K562 (cell line): ENCODE measurements around the gene WLS.

Experiments
- BRD9 ChIP-seq: fragments of 450-650 bp; IDR thresholded peaks from 2 replicates; pipeline ENCODE4 v1.6.1; 2018; ENCODE audit warnings: low read depth; ENCODE audit not compliant: partially characterized antibody
- LEF1 ChIP-seq: fragments of 450-650 bp; IDR thresholded peaks from 2 replicates; pipeline ENCODE4 v1.6.1; 2016; ENCODE audit warnings: mild to moderate bottlenecking
- NBN ChIP-seq: fragments of 450-650 bp; IDR thresholded peaks from 2 replicates; pipeline ENCODE4 v1.6.1; 2016; ENCODE audit warnings: low read depth, mild to moderate bottlenecking
- NR2C2 ChIP-seq, 2 experiments: fragments of 200-800 bp in 1 of 2; sonication (Bioruptor generic) in 1 of 2; sonication (generic) in 1 of 2; formaldehyde crosslinking in 1 of 2; IDR thresholded peaks; 2 replicates each; pipeline versions ENCODE4 v1.6.1 to v1.8.0; 2016 to 2022; ENCODE audit warnings: mild to moderate bottlenecking in 1 of 2, missing compliant biosample characterization in 1 of 2, missing genetic modification characterization in 1 of 2, missing genetic modification reagents in 1 of 2
- RAD21 ChIP-seq, 2 experiments: fragments of 250-450 bp in 1 of 2; fragments of 450-650 bp in 1 of 2; sonication (Bioruptor Pico) in 1 of 2; formaldehyde crosslinking in 1 of 2; IDR thresholded peaks in 1 of 2; conservative IDR thresholded peaks in 1 of 2; 2 replicates each; pipeline versions ENCODE4 v1.4.0 to v1.8.0; 2020 to 2022; ENCODE audit warnings: mild to moderate bottlenecking in 2 of 2, moderate library complexity in 1 of 2
- SRSF7 ChIP-seq: fragments of 200-400 bp; formaldehyde crosslinking; optimal IDR thresholded peaks from 2 replicates; pipeline ENCODE3; 2017; ENCODE audit warnings: mild to moderate bottlenecking, low read depth, low read length
- ZNF174 ChIP-seq: fragments of 250-450 bp; sonication (Bioruptor Pico); IDR thresholded peaks from 2 replicates; pipeline ENCODE4 v1.4.0; 2020; ENCODE audit warnings: mild to moderate bottlenecking
- TF ChIP-seq, protein P1 (sequence below), 2 experiments: fragments of 450-650 bp; formaldehyde crosslinking in 1 of 2; IDR thresholded peaks; 2 replicates each; pipeline versions ENCODE4 v1.4.0 to v1.6.1; 2014 to 2020; ENCODE audit warnings: mild to moderate bottlenecking in 2 of 2, borderline replicate concordance in 1 of 2, low read depth in 1 of 2
- TF ChIP-seq, protein P2 (sequence below), 3 experiments: IDR thresholded peaks in 2 of 3; conservative IDR thresholded peaks in 1 of 3; 2 replicates each; pipeline ENCODE4 v1.5.1; 2011 to 2012; ENCODE audit warnings: low read length in 3 of 3, mild to moderate bottlenecking in 3 of 3, control low read depth in 2 of 3, improper control_type of control experiment in 1 of 3, inconsistent platforms in 1 of 3, low read depth in 1 of 3, mixed read lengths in 1 of 3, moderate library complexity in 1 of 3; ENCODE audit not compliant: insufficient read depth in 2 of 3
- TF ChIP-seq, protein P3 (sequence below): sonication (generic); formaldehyde crosslinking; IDR thresholded peaks from 2 replicates; pipeline ENCODE4 v1.9.0; 2022; ENCODE audit warnings: mild to moderate bottlenecking, missing genetic modification reagents
- TF ChIP-seq, protein P4 (sequence below): sonication (generic); formaldehyde crosslinking; IDR thresholded peaks from 2 replicates; pipeline ENCODE4 v1.8.1; 2023; ENCODE audit warnings: mild to moderate bottlenecking, missing genetic modification reagents

DNA sequence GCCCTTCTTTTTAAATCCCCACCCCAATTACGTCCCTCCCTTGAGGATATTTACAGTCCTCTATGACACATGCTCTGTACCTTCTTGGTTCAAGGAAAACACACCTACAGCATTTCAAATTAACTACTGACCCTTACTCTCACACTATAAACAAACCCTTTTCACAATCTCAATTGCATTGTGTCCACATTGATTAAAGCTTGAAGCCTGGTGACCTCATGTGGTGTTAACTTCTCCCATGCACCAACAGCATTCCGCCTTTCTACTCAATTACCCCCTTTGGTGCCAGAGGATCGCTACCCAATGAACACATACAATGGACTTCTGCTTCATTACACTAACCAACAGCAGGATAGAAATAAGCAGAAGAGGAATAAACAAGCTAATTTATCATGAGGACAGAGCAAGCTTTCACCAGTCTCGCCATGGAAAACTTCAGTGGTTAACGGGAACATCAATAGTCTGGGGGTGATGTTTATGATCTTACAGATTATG is 15.2 kb downstream of the WLS start:
- TF ChIP-seq, protein P1, sequence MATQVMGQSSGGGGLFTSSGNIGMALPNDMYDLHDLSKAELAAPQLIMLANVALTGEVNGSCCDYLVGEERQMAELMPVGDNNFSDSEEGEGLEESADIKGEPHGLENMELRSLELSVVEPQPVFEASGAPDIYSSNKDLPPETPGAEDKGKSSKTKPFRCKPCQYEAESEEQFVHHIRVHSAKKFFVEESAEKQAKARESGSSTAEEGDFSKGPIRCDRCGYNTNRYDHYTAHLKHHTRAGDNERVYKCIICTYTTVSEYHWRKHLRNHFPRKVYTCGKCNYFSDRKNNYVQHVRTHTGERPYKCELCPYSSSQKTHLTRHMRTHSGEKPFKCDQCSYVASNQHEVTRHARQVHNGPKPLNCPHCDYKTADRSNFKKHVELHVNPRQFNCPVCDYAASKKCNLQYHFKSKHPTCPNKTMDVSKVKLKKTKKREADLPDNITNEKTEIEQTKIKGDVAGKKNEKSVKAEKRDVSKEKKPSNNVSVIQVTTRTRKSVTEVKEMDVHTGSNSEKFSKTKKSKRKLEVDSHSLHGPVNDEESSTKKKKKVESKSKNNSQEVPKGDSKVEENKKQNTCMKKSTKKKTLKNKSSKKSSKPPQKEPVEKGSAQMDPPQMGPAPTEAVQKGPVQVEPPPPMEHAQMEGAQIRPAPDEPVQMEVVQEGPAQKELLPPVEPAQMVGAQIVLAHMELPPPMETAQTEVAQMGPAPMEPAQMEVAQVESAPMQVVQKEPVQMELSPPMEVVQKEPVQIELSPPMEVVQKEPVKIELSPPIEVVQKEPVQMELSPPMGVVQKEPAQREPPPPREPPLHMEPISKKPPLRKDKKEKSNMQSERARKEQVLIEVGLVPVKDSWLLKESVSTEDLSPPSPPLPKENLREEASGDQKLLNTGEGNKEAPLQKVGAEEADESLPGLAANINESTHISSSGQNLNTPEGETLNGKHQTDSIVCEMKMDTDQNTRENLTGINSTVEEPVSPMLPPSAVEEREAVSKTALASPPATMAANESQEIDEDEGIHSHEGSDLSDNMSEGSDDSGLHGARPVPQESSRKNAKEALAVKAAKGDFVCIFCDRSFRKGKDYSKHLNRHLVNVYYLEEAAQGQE (IDR thresholded peaks at IDR 0.05; ENCODE audit: borderline replicate concordance) = no peak
- TF ChIP-seq, protein P1 (CRISPR knock-in tag; IDR thresholded peaks at IDR 0.05; ENCODE audit: low read depth) = no peak
- TF ChIP-seq, protein P2, sequence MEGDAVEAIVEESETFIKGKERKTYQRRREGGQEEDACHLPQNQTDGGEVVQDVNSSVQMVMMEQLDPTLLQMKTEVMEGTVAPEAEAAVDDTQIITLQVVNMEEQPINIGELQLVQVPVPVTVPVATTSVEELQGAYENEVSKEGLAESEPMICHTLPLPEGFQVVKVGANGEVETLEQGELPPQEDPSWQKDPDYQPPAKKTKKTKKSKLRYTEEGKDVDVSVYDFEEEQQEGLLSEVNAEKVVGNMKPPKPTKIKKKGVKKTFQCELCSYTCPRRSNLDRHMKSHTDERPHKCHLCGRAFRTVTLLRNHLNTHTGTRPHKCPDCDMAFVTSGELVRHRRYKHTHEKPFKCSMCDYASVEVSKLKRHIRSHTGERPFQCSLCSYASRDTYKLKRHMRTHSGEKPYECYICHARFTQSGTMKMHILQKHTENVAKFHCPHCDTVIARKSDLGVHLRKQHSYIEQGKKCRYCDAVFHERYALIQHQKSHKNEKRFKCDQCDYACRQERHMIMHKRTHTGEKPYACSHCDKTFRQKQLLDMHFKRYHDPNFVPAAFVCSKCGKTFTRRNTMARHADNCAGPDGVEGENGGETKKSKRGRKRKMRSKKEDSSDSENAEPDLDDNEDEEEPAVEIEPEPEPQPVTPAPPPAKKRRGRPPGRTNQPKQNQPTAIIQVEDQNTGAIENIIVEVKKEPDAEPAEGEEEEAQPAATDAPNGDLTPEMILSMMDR (IDR thresholded peaks at IDR 0.05 in 2 of 3, conservative IDR thresholded peaks at IDR 0.05 in 1 of 3; ENCODE audit: insufficient read depth in 2 of 3, low read depth in 1 of 3, low read length in 3 of 3) = no peak
- TF ChIP-seq, protein P3, sequence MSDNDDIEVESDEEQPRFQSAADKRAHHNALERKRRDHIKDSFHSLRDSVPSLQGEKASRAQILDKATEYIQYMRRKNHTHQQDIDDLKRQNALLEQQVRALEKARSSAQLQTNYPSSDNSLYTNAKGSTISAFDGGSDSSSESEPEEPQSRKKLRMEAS = no peak
- TF ChIP-seq, protein P4, sequence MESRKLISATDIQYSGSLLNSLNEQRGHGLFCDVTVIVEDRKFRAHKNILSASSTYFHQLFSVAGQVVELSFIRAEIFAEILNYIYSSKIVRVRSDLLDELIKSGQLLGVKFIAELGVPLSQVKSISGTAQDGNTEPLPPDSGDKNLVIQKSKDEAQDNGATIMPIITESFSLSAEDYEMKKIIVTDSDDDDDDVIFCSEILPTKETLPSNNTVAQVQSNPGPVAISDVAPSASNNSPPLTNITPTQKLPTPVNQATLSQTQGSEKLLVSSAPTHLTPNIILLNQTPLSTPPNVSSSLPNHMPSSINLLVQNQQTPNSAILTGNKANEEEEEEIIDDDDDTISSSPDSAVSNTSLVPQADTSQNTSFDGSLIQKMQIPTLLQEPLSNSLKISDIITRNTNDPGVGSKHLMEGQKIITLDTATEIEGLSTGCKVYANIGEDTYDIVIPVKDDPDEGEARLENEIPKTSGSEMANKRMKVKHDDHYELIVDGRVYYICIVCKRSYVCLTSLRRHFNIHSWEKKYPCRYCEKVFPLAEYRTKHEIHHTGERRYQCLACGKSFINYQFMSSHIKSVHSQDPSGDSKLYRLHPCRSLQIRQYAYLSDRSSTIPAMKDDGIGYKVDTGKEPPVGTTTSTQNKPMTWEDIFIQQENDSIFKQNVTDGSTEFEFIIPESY (CRISPR knock-in tag) = no peak
- no peak for TF ChIP-seq RAD21 (CRISPR knock-in tag; conservative IDR thresholded peaks at IDR 0.05 in 1 of 2, IDR thresholded peaks at IDR 0.05 in 1 of 2)
- no peak for TF ChIP-seq NBN
- no peak for TF ChIP-seq LEF1
- TF ChIP-seq NR2C2 (CRISPR knock-in tag; IDR thresholded peaks at IDR 0.05) = no peak
- no peak for TF ChIP-seq NR2C2 (tag; IDR thresholded peaks at IDR 0.05)
- no peak for TF ChIP-seq BRD9
- no peak for TF ChIP-seq SRSF7
- TF ChIP-seq ZNF174 (CRISPR knock-in tag) = no peak
